Left cardiac atrium (tissue), 4 donors: Measurements from ENCODE around the gene ARFRP1. TPM values are rescaled to one million over a fixed set of nuclear protein-coding genes. Genes with fewer than 3 reads are reported as not detected.

Source experiments
- ATAC-seq, 2 donors: fragments of 200-7000 bp; cut with Tn5 transposase; one replicate each; pipeline ENCODE4 v1.9.1; 2020; ENCODE audit warnings: mild to moderate bottlenecking in 2 of 2, moderate library complexity in 2 of 2
- DNase-seq: peaks from one replicate; pipeline ENCODE4 v3.0.0-alpha.2; 2020
- intact Hi-C, 2 donors: fragments of 100-400 bp; cut with DNase I; formaldehyde crosslinking; loops; one replicate each; pipeline versions ENCODE4 v1.14.1 to v1.15.1; 2022 to 2023
- total RNA-seq, 2 donors: library from RNA; stranded (reverse); fragmentation: NEBNext Ultra II Directional; extraction: Animal tissue kit (Norgen Biotek cat#: 25700); gene quantifications; one replicate each; pipeline ENCODE4 v1.2.1, GENCODE V29; 2021
- donor health status: DM: no; HTN: yes; CAD: no.
- donor health status: DM: no; HTN: yes; CAD: no; lungs with severe emphysema.
- donor health status: DM: yes; HTN: yes; CAD: no.
- donor health status: Dilated cardiomyopathy.

ARFRP1 gene
- total RNA-seq, 2 donors from 2014 or later, result 36.8 to 44.9 TPM

DNA sequence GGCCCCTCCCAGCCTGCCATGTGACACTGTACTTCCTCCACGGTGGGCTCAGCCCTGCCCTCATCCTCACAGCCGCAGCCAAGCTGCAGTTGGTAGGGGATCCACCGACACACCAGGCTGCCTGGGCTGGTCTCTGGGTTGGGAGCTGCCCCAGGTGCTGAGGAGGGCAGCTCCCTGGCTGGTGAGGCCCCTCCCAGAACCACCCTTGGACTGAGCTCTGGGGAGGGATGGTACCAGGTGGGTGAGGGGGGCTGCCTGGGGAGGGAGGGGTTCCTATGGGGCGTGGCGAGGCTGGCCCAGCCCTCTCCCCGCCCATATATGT is 11.5 kb downstream of the ARFRP1 start:
- intact Hi-C loops, result no loop called here
- peak; percentile 7 to 27 for ATAC-seq

DNA sequence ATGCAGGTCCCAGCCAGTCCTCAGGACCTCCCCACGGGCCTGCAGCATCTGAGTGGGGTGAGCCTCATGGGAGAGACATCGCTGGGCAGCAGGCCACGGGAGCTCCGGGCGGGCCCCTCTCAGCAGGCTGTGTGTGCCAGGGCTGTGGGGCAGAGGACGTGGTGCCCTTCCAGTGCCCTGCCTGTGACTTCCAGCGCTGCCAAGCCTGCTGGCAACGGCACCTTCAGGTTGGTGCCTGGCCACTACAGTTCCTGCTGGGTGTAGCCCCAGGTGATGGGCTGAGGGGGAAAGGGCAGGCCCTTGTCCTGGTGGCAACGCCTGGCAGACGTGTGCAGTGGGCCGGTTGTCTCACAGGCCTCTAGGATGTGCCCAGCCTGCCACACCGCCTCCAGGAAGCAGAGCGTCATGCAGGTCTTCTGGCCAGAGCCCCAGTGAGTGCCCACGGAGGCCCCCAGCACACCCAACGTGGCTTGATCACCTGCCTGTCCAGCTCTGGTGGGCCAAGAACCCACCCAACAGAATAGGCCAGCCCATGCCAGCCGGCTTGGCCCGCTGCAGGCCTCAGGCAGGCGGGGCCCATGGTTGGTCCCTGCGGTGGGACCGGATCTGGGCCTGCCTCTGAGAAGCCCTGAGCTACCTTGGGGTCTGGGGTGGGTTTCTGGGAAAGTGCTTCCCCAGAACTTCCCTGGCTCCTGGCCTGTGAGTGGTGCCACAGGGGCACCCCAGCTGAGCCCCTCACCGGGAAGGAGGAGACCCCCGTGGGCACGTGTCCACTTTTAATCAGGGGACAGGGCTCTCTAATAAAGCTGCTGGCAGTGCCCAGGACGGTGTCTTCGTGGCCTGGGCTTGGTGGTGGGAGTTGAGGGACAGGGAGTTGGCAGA is 12.1 kb downstream of the ARFRP1 start:
- DNase-seq (peak; percentile 64), ATAC-seq (peak; percentile 5 to 56)
- intact Hi-C loops, result no loop called here

More for the DNA sequence above, 11.5 kb downstream of the ARFRP1 start:
- DNase-seq, result no peak

DNA sequence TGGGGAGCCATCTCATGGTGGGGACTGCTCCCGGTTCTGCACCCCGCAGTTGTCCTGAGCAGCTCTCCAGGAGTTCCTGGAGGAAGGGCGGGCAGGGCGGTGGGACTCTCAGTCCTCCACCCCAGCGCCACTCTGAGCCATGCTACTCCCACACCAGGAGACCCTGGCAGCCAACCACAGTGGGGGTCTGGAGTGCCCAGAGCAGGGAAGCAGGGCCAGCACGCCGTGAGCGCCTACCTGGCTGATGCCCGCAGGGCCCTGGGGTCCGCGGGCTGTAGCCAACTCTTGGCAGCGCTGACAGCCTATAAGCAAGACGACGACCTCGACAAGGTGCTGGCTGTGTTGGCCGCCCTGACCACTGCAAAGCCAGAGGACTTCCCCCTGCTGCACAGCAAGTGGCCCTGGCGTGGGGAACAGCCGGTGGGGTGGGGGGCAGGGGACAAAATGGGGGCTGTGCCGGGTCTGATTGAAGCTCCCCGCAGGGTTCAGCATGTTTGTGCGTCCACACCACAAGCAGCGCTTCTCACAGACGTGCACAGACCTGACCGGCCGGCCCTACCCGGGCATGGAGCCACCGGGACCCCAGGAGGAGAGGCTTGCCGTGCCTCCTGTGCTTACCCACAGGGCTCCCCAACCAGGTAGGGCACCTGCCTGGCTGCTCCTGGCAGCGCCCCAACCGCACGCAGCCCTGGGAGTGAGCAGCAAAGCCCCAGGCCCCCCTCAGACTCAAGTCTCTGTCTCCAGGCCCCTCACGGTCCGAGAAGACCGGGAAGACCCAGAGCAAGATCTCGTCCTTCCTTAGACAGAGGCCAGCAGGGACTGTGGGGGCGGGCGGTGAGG is 13.0 kb downstream of the ARFRP1 start:
- intact Hi-C loops, result no loop called here
- ATAC-seq (no peak), DNase-seq (no peak)

DNA sequence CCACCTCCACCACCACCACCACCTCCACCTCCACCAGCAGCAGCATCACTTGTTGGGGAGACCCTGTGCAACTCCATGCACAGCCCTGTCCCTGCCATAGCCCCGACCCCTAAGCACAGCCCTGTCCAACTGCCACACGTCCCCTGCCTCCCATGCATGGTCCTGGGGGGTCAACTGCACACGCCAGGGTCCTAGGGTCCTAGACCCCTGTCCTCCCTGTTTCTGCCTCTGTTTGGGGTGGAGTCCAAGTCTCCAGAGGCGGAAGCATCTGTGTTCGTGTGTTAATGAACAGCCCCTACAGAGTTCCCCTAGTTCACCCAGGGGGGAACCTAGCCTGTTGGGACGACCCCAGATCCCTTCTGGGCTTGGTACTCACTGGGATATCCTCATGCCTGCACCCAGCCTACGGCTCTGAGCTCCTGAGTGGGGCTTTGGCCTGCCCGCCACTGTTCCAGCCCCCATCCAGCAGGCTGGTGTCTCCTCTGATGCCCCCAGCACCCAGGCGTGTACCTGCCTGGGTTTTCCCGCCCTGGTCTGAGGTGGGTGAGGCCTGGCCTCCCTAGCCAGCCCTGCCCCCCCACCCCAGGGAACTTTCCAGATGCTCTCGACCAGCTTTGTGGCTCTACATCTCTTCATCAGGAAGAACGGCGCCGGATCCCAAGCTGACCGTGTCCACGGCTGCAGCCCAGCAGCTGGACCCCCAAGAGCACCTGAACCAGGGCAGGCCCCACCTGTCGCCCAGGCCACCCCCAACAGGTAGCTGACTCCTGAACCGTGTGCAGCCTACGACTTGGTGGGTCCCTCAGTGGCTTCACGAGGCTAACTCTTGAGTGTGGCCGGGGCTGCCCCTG is 13.8 kb downstream of the ARFRP1 start:
- no peak for ATAC-seq
- DNase-seq, result no peak

DNA sequence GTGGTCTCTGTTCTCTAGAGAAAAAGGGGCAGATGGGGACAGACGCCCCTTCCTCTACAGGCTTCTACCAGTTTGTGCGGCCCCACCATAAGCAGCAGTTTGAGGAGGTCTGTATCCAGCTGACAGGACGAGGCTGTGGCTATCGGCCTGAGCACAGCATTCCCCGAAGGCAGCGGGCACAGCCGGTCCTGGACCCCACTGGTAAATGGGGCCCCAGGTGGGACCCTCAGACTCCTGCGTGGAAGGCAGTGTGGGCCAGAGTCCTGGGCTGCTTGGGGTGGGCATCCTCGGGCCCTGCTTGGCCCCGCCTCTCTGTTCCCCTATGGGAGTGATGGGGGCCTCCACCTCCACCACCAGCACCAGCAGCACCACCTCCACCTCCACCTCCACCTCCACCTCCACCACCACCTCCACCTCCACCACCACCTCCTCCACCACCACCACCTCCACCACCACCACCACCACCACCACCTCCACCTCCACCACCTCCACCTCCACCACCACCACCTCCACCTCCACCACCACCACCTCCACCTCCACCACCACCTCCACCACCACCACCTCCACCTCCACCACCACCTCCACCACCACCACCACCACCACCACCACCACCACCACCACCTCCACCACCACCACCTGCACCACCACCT is 14.6 kb downstream of the ARFRP1 start:
- DNase-seq (peak; percentile 18), ATAC-seq (no peak)
- intact Hi-C loops, result no loop called here

More for the DNA sequence above, 13.8 kb downstream of the ARFRP1 start:
- intact Hi-C loops, result no loop called here

DNA sequence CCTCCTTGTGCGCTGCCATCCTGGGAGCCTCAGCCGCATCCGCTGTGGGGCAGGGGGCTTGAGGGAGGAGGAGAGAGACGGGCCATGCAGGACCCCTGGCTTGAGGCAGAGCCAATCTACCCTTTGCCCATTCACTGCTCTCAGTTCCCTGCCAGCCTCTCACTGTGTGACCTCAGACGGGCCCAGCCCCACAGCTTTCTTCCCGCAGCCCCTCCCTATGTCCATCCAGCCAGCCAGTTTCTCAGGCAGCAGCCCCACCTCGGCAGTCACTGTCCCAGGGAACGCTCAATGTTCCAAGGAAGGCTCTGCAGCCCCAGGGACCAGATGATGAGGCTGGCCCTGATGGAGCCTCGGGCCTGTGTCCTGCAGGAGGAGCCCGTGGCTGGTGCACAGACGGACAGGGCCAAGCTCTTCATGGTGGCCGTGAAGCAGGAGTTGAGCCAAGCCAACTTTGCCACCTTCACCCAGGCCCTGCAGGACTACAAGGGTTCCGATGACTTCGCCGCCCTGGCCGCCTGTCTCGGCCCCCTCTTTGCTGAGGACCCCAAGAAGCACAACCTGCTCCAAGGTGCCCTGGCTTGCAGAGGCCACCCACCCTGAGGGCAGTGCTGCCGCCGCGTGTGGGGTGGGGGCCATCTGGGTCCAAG is 15.2 kb downstream of the ARFRP1 start:
- peak; percentile 40 for DNase-seq
- ATAC-seq, result no peak
- intact Hi-C loops, result no loop called here

DNA sequence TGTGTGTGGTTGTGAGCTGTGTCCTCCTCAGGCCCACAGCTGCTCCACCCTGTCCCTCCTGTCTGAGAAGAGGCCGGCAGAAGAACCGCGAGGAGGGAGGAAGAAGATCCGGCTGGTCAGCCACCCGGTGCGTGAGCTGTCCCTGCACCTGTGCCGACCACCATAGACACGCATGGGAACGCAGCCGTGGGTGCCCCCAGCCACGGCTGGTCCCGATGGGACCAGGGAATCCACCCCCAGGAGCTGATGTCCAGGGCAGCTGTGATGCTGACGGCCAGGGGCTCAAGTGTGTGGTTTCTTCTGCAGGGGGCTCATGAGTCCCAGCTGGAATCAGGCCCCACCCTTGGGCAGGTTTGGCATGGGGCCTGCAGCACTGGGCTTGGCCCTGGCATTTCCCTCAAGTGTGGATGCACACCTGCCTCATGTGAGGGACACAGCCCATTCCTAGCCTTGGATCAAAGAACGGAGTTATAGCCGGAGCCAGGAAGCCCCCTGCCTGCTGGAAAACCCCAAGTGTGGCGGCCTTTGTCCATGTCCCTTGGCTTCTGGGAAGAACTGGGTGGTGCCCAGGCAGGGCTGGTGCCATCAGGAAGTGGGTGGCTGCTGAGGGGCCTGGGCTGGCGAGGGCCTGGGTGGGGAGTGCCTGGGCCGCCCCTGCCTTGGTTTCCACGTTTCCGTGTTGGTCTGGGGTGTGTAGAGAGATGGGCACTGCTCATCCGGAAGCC is 15.9 kb downstream of the ARFRP1 start:
- intact Hi-C loops, result no loop called here

DNA sequence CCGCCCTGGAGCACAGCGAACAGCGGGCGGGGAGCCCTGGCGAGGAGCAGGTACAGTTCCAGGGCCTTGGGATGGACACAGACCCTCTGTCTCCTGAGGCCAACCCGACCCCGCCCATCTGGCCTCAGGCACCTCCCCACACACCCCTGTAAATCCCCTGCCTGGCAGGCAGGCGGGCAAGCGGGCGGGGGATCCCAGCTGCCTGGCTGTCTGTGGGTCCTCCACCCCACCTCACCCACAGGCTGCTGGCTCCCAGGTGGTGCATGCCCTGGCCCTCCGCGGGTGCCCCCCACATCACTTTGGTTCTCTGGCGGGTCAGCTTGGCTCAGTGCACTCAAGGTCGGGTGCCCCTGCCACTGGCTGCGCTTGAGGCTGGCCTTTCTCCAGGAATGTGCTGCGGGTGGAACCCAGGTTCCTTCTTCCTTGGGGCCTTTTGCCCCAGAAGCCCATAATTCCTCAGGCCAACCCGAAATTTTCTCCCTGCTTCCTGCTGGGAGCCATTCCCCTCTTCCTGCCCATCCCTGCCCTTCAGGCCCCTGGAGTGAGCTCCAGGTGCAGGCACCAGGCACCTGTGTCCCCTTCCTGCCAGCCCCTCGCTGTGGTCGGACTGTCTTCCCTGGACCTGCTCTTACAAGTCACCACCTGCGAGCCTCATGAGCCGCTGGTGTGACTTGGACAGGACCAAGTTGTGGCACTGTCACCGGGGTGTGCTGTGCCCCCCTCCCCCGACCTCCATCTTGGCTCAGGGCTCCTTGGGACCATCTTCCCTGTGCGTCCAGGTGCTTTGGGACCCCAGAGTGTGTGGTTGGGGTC is 16.7 kb downstream of the ARFRP1 start:
- DNase-seq (peak; percentile 29), ATAC-seq (no peak)
- intact Hi-C loops, result no loop called here

More for the DNA sequence above, 15.9 kb downstream of the ARFRP1 start:
- DNase-seq (peak; percentile 24), ATAC-seq (no peak)

DNA sequence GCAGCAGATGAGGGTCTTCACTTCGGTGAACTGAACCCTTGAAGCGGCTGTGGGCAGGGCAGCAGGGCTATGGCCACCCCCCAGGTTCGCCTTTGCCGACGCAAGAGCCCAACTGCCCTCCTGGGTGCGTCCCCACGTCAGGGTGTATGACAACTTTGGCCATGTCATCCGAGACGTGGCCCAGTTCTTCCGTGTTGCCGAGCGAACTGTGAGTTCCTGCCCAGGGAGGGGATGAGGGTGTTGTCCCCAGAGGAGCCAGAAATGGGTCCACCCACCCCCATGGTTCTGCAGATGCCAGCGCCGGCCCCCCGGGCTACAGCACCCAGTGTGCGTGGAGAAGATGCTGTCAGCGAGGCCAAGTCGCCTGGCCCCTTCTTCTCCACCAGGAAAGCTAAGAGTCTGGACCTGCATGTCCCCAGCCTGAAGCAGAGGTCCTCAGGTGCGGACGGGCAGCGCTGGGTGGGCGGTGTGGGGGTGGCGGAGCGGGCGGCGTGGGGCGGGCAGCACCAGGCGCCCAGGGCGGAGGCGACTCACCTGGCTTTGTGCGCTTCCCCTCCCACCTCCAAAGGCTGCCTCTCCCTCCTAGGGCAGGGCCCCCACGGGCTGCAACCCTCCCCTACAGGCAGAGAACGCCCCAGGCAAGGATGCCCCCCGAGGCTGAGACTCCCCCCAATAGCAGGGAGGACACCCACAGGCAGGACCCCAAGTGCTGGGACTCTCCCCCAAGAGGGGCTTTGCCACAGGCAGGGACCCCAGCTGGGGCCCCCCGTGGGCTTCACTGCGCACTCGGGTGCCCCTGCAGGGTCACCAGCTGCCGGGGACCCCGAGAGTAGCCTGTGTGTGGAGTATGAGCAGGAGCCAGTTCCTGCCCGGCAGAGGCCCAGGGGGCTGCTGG is 17.5 kb downstream of the ARFRP1 start:
- ATAC-seq, result no peak
- peak; percentile 20 for DNase-seq
- intact Hi-C loops, result no loop called here

DNA sequence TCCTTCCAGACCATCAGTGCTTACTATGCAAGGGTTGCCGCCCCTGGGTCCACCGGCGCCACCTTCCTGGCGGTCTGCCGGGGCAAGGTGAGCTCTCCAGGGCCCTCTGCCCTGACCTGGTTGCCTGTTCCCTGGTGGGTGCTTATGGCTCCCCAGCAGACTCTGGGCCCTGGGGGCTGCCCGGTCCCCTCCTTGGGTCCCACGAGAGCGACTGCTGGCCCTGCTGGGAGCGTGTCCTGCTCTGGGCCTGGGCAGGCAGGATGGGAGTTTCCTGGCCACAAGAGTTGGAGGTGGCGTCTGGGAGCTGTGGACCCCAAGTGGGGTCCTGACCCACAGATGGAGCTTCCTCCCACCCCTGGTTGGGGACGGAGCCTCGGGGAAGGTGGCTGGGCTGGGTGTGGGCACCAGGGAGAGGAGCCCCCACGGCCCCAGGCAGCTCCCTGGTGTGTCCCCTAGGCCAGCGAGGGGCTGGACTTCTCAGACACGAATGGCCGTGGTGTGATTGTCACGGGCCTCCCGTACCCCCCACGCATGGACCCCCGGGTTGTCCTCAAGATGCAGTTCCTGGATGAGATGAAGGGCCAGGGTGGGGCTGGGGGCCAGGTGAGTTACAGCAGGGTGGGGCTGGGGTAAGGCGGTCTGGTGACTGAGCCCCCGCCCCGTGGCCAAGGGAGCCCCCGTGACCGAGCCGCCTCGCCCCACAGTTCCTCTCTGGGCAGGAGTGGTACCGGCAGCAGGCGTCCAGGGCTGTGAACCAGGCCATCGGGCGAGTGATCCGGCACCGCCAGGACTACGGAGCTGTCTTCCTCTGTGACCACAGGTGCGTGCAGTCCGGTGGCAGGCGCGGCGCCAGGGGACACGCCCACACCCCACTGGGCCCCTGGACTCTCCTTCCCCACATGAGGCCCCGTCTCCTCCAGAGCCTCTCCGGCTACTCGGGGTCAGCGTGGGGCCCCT is 18.5 kb downstream of the ARFRP1 start:
- DNase-seq (peak; percentile 35), ATAC-seq (no peak)
- intact Hi-C loops, result no loop called here

DNA sequence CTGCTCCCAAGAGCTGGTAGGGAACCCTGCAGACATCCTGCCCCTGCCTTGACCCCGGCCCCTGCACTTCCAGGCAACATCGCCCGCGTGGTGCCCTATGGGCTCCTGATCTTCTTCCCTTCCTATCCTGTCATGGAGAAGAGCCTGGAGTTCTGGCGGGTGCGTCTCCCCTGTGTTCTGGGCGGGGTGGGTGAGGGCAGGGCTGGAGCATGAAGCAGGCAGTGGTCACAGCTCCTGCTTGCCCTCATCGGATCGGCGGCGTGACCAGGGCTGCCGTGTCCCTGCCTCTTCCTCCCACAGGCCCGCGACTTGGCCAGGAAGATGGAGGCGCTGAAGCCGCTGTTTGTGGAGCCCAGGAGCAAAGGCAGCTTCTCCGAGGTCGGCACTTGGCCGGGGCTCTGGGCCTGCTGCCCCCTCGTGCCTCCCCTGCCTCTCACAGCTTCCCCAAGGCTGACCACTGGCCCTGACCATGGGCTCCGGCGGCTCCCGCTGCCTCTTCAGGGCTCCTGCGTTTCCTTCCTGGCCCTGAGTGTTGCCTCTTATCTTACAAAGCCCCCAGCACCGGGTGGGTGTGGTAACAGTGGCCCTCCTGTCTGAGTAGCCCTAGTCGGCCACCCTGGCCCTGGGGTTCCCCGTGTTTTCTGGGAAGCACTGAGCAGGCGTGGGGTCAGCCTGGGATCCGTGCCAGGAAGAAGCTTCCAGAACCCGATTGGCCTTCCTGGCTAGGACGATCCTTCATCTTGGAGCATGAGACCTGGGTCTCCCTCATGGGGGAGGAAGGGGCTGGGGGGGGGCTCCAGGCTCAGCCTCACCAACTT is 19.3 kb downstream of the ARFRP1 start:
- DNase-seq, result peak; percentile 62
- intact Hi-C loops, result no loop called here
- ATAC-seq, result no peak

DNA sequence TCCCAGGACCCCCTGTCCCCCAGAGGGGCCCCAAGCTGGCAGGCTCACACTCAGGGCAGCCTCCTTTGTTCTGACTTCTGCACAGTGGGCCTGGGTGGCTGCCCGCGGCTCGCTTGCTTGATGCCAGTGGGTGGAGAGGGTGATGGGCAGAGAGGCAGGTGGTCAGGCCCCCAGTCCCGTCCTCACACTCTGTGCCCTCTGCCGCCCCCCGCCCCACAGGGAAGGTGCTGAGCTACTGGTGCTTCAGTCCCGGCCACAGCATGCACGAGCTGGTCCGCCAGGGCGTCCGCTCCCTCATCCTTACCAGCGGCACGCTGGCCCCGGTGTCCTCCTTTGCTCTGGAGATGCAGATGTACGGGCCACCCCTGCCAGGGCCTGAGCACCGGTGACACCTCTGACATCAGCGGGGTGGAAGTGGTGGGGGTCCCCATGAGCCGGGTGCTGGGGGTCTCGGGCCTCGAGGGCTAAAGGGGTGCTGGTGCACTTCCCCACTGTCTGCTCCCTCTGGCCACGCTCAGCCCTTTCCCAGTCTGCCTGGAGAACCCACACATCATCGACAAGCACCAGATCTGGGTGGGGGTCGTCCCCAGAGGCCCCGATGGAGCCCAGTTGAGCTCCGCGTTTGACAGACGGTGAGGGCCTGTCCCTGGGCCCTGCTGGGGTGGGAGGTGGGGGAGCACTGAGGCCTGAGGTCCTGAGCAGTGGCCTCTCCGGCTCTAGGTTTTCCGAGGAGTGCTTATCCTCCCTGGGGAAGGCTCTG is 20.2 kb downstream of the ARFRP1 start:
- DNase-seq (no peak), ATAC-seq (no peak)
- intact Hi-C loops, result no loop called here
